ENCODE data around the gene BSN. TPM values are rescaled to one million over a fixed set of nuclear protein-coding genes. Genes with fewer than 3 reads are reported as not detected.

Gene BSN
- total and polyA plus RNA-seq, 2 of the 4 experiments (the other 2 are of a cell fraction): under 0.01 to 0.03 TPM

GRCh38 chr3:49654176-49654825 is 100.0 kb downstream of the BSN start:
- in situ Hi-C loops (cut with MboI; ENCODE audit: low sequenced_read_pairs): no loop called here

More at GRCh38 chr3:49654176-49654825, 100.0 kb downstream of the BSN start:
- Histone ChIP-seq H2BK15ac (ENCODE audit: low read depth, low read length) (no peak overlapping the region), H3K4me2 (ENCODE audit: low read depth, low read length) (no peak overlapping the region), H3K14ac (replicated peaks; ENCODE audit: low read depth, low read length) (no peak overlapping the region), H2AK5ac (ENCODE audit: low read depth, low read length) (no peak overlapping the region), H3K79me1 (ENCODE audit: low read depth in 1 of 2, low read length in 2 of 2) (no peaks in the 10 kb centered on the region), H3K23ac (ENCODE audit: low read depth, low read length) (no peak overlapping the region), H3K18ac (ENCODE audit: low read depth, low read length) (no peak overlapping the region), H4K20me1 (ENCODE audit: insufficient read depth, low read length) (no peaks in the 10 kb centered on the region), H3K27me3 (ENCODE audit: control insufficient read depth, insufficient read depth, low read length) (peaks cover 45% of the 10 kb centered on the region), H4K91ac (ENCODE audit: insufficient read depth, low read depth, low read length) (no peak overlapping the region), H2AK9ac (replicated peaks; ENCODE audit: low read depth, low read length, poor library complexity) (no peak overlapping the region), H2BK120ac (ENCODE audit: low read depth, low read length) (no peak overlapping the region), H3K9me3 (ENCODE audit: control insufficient read depth, insufficient read depth, low read length) (no peaks in the 10 kb centered on the region), H3K36me3 (ENCODE audit: control insufficient read depth, insufficient read depth, low read length) (no peaks in the 10 kb centered on the region), H3K56ac (ENCODE audit: extremely low read depth, insufficient read depth, low read length) (no peak overlapping the region), H3K4me3 (ENCODE audit: insufficient read depth, low read depth, low read length) (no peak overlapping the region), H4K8ac (ENCODE audit: low read depth in 2 of 2, low read length in 2 of 2) (no peak overlapping the region), H3K9me1 (ENCODE audit: insufficient read depth, low read length) (0 out of 2 replicates have a peak, but pooled peaks cover 3% of the 10 kb centered on the region), H2AFZ (replicated peaks; ENCODE audit: low read length, poor library complexity) (no peak overlapping the region), H3K27ac (ENCODE audit: insufficient read depth, low read length) (no peak overlapping the region), H4K5ac (ENCODE audit: low read depth, low read length) (no peak overlapping the region), H3K4ac (ENCODE audit: low read depth, low read length) (no peak overlapping the region), H2BK5ac (ENCODE audit: low read depth, low read length, poor library complexity, severe bottlenecking) (no peak overlapping the region), H3K9ac (ENCODE audit: low read depth, low read length) (no peak overlapping the region), H2BK20ac (ENCODE audit: low read depth, low read length) (no peak overlapping the region), H3K4me1 (ENCODE audit: control insufficient read depth, insufficient read depth, low read length) (no peaks in the 10 kb centered on the region)
- TF ChIP-seq CEBPB (IDR thresholded peaks at IDR 0.05; ENCODE audit: low read depth, low read length): no peak
- TF ChIP-seq POLR2A (IDR thresholded peaks at IDR 0.05; ENCODE audit: low read depth, low read length): no peak
- TF ChIP-seq RAD21 (IDR thresholded peaks at IDR 0.05; ENCODE audit: low read length): no peak
- no peak for TF ChIP-seq ELK1 (IDR thresholded peaks at IDR 0.05; ENCODE audit: borderline replicate concordance, low read depth, low read length)
- TF ChIP-seq SMC3 (IDR thresholded peaks at IDR 0.05; ENCODE audit: low read depth, low read length): no peak
- TF ChIP-seq USF2 (IDR thresholded peaks at IDR 0.05; ENCODE audit: low read depth, low read length): no peak
- TF ChIP-seq MAZ (IDR thresholded peaks at IDR 0.05; ENCODE audit: borderline replicate concordance, low read depth, low read length): no peak
- no peak for TF ChIP-seq CHD1 (IDR thresholded peaks at IDR 0.05; ENCODE audit: low read depth, low read length)
- no peak for TF ChIP-seq FOS (IDR thresholded peaks at IDR 0.05; ENCODE audit: low read depth, low read length)
- TF ChIP-seq CTCF (conservative IDR thresholded peaks at IDR 0.05; ENCODE audit: low read depth, low read length): no peak
- TF ChIP-seq RCOR1 (IDR thresholded peaks at IDR 0.05; ENCODE audit: insufficient replicate concordance, low read length): no peak
- no peak for TF ChIP-seq BHLHE40 (IDR thresholded peaks at IDR 0.05; ENCODE audit: low read depth, low read length)
- no peak for TF ChIP-seq NFE2L2 (IDR thresholded peaks at IDR 0.05; ENCODE audit: low read depth, low read length)
- no peak for TF ChIP-seq RFX5 (IDR thresholded peaks at IDR 0.05; ENCODE audit: low read depth, low read length)
- no peak for TF ChIP-seq MXI1 (IDR thresholded peaks at IDR 0.05; ENCODE audit: borderline replicate concordance, low read depth, low read length)
- TF ChIP-seq MAFK (IDR thresholded peaks at IDR 0.05; ENCODE audit: low read depth, low read length): no peak
- ATAC-seq (ENCODE audit: low read depth) (no peak), DNase-seq (no peak)
- ChIA-PET CTCF (no interaction called here), POLR2A (ENCODE audit: unreplicated experiment) (no interaction called here)
- BruUV-seq (replicated peaks): no TSS peak
- 77% methylated on average over 6 of the region's 17 CpGs; no CpG with 5 or more reads in 1 of the 2 experiments for WGBS, 2 experiments (ENCODE audit: extremely low coverage in 2 of 2, insufficient read length in 1 of 2)
- intact Hi-C loops (cut with micrococcal nuclease): no loop called here
- dilution Hi-C loops (cut with HindIII; ENCODE audit: low sequenced_read_pairs, unreplicated experiment): no loop called here

Measured in IMR-90 (cell line).